ENCODE results near the gene MRPL20. TPM values are rescaled to one million over a fixed set of nuclear protein-coding genes. Genes with fewer than 3 reads are reported as not detected.

MRPL20 gene
- total and polyA plus RNA-seq, 9 of the 15 experiments (the other 6 are each of a cell fraction or from before 2014, with no cell fraction given) = 180 to 671 (median 229) TPM

DNA sequence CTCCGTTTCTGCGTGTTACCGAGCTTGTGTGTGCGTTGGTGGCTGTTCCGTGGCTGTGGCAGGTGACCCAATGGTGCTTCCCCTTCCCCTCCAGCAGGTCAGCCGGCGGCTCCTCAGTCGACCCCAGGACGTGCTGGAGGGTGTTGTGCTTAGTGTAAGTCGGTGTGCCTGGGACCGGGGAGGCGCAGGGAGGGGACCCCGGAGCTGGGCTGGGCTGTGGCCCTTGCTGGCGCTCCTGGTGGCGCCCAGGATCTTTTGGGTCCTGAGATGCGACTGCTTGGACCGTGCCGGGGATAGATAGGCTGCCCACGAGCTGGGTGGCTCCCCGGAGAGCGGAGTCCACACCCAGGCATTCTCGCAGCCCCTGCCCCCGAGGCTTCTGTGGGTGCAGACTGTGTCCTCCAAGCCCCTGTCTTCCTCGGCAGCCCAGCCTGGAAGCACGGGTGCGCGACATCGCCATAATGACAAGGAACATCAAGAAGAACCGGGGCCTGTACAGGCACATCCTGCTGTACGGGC is 48.3 kb upstream of the MRPL20 start:
- H3K4me1 ChIP-seq (replicated peaks in 1 of 2; ENCODE audit: control insufficient read depth in 2 of 2, insufficient read depth in 2 of 2, low read length in 2 of 2) = peaks cover 0 to 41% of the 10 kb centered on the region in 2 experiments; a peak in 2 of 5 replicates
- no peak overlapping the region for H3K4me2 ChIP-seq (ENCODE audit: insufficient read depth, low read length)
- intact Hi-C loops (cut with micrococcal nuclease) (no loop called here), in situ Hi-C loops (cut with MboI) (no loop called here)
- ChIA-PET CTCF (ENCODE audit: low intra/inter-chr PET ratio) (no interaction called here), POLR2A (interaction anchor here (0.6 to 1.0 kb wide), 2 partner anchors 15 to 384 kb away, joined by 3 read pairs; no protein-coding TSS in a partner anchor)
- no peak overlapping the region; a peak in 1 of 4 replicates for H3K9ac ChIP-seq (ENCODE audit: insufficient read depth in 1 of 2, low read depth in 2 of 2, low read length in 2 of 2)
- no peaks in the 10 kb centered on the region for H3K79me2 ChIP-seq (ENCODE audit: control insufficient read depth, insufficient read depth, low read length)
- peak overlapping the region; percentile 26; the same call in 1 of the 2 replicates for H2AFZ ChIP-seq (ENCODE audit: low read depth, low read length)
- FAIRE-seq = no peak
- no peaks in the 10 kb centered on the region for H4K20me1 ChIP-seq (replicated peaks; ENCODE audit: control insufficient read depth, insufficient read depth, low read length)
- no peaks in the 10 kb centered on the region for H3K9me1 ChIP-seq (ENCODE audit: control insufficient read depth, insufficient read depth, low read length)
- no peak; the same call in 1 of the 3 replicates for ATAC-seq
- BruUV-seq (replicated peaks) = no TSS peak
- no peak overlapping the region for H3K4me3 ChIP-seq
- WGBS (ENCODE audit: insufficient coverage, low coverage, missing lambda C conversion rate) = 27% methylated on average over 24 of the region's 30 CpGs
- peaks cover 0 to 6% of the 10 kb centered on the region in 2 experiments; a peak in 1 of 5 replicates for H3K27me3 ChIP-seq (ENCODE audit: control insufficient read depth in 2 of 2, insufficient read depth in 2 of 2, low read length in 2 of 2)
- no peak for DNase-seq (ENCODE audit: extremely low read depth in 1 of 4, low spot score in 3 of 4)
- no peak overlapping the region for H3K27ac ChIP-seq (ENCODE audit: extremely low read depth, low read depth, low read length)
- no peaks in the 10 kb centered on the region for H3K9me3 ChIP-seq (replicated peaks; ENCODE audit: control insufficient read depth, insufficient read depth, low read depth, low read length)
- H3K36me3 ChIP-seq (ENCODE audit: control insufficient read depth, insufficient read depth, low read length) = no peaks in the 10 kb centered on the region
- TF ChIP-seq CCNT2 (IDR thresholded peaks at IDR 0.05; ENCODE audit: borderline replicate concordance, extremely low read depth, insufficient read length, low read depth, low read length) (no peak), NCOA2 (IDR thresholded peaks at IDR 0.05; ENCODE audit: partially characterized antibody in 2 of 2) (no peak), REST (IDR thresholded peaks at IDR 0.05; ENCODE audit: borderline replicate concordance) (no peak), REST (CRISPR knock-in tag; IDR thresholded peaks at IDR 0.05; ENCODE audit: low read depth) (no peak), KDM5B (IDR thresholded peaks at IDR 0.05; ENCODE audit: insufficient replicate concordance, low read depth, low read length) (no peak), FIP1L1 (IDR thresholded peaks at IDR 0.05; ENCODE audit: low read depth, low read length, poor library complexity, severe bottlenecking) (no peak), BRF2 (IDR thresholded peaks at IDR 0.05; ENCODE audit: borderline replicate concordance, insufficient read depth, insufficient read length) (no peak), BCOR (IDR thresholded peaks at IDR 0.05) (no peak)
- TF ChIP-seq, protein P1, sequence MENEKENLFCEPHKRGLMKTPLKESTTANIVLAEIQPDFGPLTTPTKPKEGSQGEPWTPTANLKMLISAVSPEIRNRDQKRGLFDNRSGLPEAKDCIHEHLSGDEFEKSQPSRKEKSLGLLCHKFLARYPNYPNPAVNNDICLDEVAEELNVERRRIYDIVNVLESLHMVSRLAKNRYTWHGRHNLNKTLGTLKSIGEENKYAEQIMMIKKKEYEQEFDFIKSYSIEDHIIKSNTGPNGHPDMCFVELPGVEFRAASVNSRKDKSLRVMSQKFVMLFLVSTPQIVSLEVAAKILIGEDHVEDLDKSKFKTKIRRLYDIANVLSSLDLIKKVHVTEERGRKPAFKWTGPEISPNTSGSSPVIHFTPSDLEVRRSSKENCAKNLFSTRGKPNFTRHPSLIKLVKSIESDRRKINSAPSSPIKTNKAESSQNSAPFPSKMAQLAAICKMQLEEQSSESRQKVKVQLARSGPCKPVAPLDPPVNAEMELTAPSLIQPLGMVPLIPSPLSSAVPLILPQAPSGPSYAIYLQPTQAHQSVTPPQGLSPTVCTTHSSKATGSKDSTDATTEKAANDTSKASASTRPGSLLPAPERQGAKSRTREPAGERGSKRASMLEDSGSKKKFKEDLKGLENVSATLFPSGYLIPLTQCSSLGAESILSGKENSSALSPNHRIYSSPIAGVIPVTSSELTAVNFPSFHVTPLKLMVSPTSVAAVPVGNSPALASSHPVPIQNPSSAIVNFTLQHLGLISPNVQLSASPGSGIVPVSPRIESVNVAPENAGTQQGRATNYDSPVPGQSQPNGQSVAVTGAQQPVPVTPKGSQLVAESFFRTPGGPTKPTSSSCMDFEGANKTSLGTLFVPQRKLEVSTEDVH (IDR thresholded peaks at IDR 0.05; ENCODE audit: low read depth, partially characterized antibody) = no peak
